Uterus (tissue), 4 donors: ENCODE results near the gene DPF3. TPM values are rescaled to one million over a fixed set of nuclear protein-coding genes. Genes with fewer than 3 reads are reported as not detected.

Experiments
- DNase-seq, 2 donors: peaks; one replicate each; pipeline ENCODE4 v3.0.0-alpha.2; 2019 to 2020
- H3K27ac ChIP-seq, 2 donors: fragments of 200-600 bp; sonication (generic); 1 replicate in 1 of 2; 2 replicates in 1 of 2; pipeline ENCODE4 v1.5.1; 2016 to 2018
- H3K27me3 ChIP-seq, 2 donors: fragments of 200-600 bp; sonication (generic); one replicate each; pipeline ENCODE4 v1.5.1; 2018 to 2019; ENCODE audit warnings: control low read depth in 1 of 2
- H3K36me3 ChIP-seq, 2 donors: fragments of 200-600 bp; sonication (generic); one replicate each; pipeline ENCODE4 v1.5.1; 2019; ENCODE audit warnings: control low read depth in 1 of 2
- H3K4me1 ChIP-seq, 2 donors: fragments of 200-600 bp; sonication (generic); one replicate each; pipeline ENCODE4 v1.5.1; 2018 to 2019; ENCODE audit warnings: control low read depth in 1 of 2
- H3K4me3 ChIP-seq, 2 donors: fragments of 200-600 bp; sonication (generic); 1 replicate in 1 of 2; 2 replicates in 1 of 2; pipeline ENCODE4 v1.5.1; 2018 to 2019; ENCODE audit warnings: mild to moderate bottlenecking in 1 of 2
- H3K9me3 ChIP-seq, 2 donors: fragments of 200-600 bp; sonication (generic); one replicate each; pipeline ENCODE4 v1.5.1; 2019; ENCODE audit warnings: control low read depth in 1 of 2
- POLR2A ChIP-seq, 2 donors: fragments of 450-650 bp; IDR thresholded peaks; one replicate each; pipeline ENCODE4 v1.6.1; 2016; ENCODE audit warnings: antibody characterized with exemption in 2 of 2, mild to moderate bottlenecking in 1 of 2, moderate library complexity in 1 of 2
- intact Hi-C: fragments of 100-400 bp; cut with DNase I; formaldehyde crosslinking; loops from one replicate; pipeline ENCODE4 v1.15.1; 2023; ENCODE audit warnings: low total_unique reads
- total RNA-seq, 4 donors: library from RNA; depleted of rRNA in 3 of 4; stranded (reverse); fragments of >200 nt in 3 of 4; gene quantifications; one replicate each; pipeline versions ENCODE4 v1.1.0 to v1.2.4, GENCODE V29; 2014 to 2023
- TF ChIP-seq, protein P1 (sequence below), 4 experiments: fragments of 200-600 bp in 2 of 4; fragments of 450-650 bp in 2 of 4; sonication (generic) in 2 of 4; IDR thresholded peaks; one replicate each; pipeline ENCODE4 v1.5.1; 2016 to 2019; ENCODE audit warnings: antibody characterized with exemption in 4 of 4, mild to moderate bottlenecking in 2 of 4, moderate library complexity in 1 of 4
- donor health status: DM: yes; HTN: yes; CAD: no.

DPF3 gene
- total RNA-seq, 4 donors from 2014 or later, result 1.6 to 2.8 TPM; not detected in 2

DNA sequence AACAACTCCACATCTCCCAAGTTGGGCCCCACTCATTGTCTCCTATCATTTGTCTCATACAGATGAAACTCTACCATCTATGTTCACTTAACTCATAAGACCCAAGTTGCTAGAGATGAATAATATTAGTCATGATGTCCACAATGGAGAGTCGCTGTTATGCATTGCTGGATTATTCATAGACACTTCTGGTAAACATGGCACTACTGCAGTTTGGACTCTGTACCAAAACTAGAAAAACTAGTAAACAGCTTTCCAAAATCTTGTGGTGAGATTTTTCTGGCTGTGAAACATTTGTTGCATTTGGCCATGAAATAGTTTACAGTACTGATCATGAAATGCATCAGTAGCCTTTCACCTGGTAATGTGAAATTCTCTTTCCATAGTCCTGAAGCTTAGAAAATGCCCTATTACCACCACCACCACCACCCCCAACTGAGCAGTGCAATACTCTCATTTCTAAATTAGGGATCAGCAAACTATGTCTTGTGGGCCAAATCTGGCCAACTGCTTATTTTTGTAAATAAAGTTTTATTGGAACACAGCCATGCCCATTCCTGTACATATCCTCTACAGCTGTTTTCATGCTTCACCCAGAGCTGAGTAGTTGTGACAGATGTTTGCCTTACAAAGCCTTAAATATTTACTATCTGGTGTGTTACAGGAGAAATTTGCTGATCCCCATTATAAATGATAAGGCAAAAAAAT, 236.5 kb downstream of the DPF3 start:
- Histone ChIP-seq H3K4me1 (no peaks in the 10 kb centered on the region), H3K9me3 (no peaks in the 10 kb centered on the region), H3K27ac (no peak overlapping the region), H3K36me3 (no peaks in the 10 kb centered on the region), H3K4me3 (no peak overlapping the region), H3K27me3 (no peaks in the 10 kb centered on the region)
- intact Hi-C loops, result no loop called here
- no peak for TF ChIP-seq POLR2A (IDR thresholded peaks at IDR 0.05)
- TF ChIP-seq, protein P1, sequence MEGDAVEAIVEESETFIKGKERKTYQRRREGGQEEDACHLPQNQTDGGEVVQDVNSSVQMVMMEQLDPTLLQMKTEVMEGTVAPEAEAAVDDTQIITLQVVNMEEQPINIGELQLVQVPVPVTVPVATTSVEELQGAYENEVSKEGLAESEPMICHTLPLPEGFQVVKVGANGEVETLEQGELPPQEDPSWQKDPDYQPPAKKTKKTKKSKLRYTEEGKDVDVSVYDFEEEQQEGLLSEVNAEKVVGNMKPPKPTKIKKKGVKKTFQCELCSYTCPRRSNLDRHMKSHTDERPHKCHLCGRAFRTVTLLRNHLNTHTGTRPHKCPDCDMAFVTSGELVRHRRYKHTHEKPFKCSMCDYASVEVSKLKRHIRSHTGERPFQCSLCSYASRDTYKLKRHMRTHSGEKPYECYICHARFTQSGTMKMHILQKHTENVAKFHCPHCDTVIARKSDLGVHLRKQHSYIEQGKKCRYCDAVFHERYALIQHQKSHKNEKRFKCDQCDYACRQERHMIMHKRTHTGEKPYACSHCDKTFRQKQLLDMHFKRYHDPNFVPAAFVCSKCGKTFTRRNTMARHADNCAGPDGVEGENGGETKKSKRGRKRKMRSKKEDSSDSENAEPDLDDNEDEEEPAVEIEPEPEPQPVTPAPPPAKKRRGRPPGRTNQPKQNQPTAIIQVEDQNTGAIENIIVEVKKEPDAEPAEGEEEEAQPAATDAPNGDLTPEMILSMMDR (IDR thresholded peaks at IDR 0.05), result no peak
- no peak for DNase-seq

DNA sequence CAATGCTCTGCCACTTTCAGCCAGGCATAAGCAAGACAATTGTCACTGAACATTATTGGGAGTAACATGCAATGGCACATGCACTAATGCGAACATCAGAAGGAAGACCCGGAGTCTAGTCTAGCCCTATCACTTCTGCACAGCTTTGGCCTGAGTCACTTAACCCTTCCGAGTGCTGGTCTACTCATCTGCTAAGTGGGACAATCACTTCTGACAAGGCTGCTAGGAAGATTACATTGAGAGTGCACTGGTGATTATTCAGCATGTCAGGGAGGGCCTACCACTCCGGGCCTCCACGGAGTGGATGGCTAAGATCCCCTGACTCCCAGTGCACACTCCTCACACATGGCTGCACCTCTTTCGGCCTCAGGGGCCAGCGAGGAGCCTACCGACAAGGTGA, 240.9 kb downstream of the DPF3 start:
- Histone ChIP-seq H3K36me3 (no peaks in the 10 kb centered on the region), H3K4me3 (no peak overlapping the region), H3K27me3 (no peaks in the 10 kb centered on the region), H3K9me3 (no peaks in the 10 kb centered on the region), H3K27ac (no peak overlapping the region), H3K4me1 (no peaks in the 10 kb centered on the region)
- no peak for TF ChIP-seq POLR2A (IDR thresholded peaks at IDR 0.05)
- TF ChIP-seq, protein P1 (IDR thresholded peaks at IDR 0.05), result no peak
- intact Hi-C loops, result no loop called here
- DNase-seq, result no peak

DNA sequence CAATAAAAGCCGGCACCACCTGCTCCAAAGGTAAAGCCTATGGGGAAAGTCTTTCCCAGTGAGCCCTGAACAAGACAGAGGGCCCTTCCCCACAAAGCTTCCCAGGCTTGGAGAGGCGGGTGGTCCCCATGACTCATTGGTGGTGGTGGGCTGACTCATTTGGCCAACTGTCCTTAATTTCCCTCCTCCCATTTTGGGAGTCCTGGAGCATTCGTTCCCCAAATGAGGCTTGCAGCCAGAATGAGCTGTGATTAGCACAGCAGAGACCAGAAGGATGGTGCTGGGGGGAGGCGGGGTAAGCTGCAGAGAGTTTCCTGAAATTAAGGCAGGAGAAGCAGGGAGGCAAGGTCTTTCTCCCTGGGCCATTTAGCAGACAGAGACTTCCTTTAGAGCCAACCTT, 241.7 kb downstream of the DPF3 start:
- intact Hi-C loops, result no loop called here
- H3K36me3 ChIP-seq, result no peaks in the 10 kb centered on the region
- no peak overlapping the region for H3K4me3 ChIP-seq
- TF ChIP-seq, protein P1 (IDR thresholded peaks at IDR 0.05), result no peak
- no peak for TF ChIP-seq POLR2A (IDR thresholded peaks at IDR 0.05)
- no peaks in the 10 kb centered on the region for H3K4me1 ChIP-seq
- no peaks in the 10 kb centered on the region for H3K27me3 ChIP-seq
- H3K9me3 ChIP-seq, result no peaks in the 10 kb centered on the region
- no peak overlapping the region for H3K27ac ChIP-seq
- no peak for DNase-seq

DNA sequence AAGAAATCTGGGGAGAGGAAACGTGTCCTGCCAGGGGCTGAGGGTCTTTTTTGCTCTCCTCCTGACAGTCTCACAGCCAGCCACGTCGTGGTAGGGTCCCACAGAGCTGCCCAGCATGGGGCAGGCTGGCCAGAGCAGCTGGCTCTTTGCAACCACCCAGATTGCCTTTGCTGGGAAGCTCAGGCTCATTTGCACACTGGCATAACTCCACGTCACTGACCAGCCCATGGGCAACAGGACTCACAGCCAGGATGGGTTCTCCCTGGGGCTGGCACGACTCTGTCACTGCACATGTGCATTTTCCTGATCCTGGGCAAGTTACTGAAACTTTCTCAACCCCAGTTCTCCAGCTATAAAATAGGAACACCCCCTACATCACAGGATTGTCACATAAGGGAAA, 242.2 kb downstream of the DPF3 start:
- Histone ChIP-seq H3K27me3 (no peaks in the 10 kb centered on the region), H3K9me3 (no peaks in the 10 kb centered on the region), H3K4me1 (no peaks in the 10 kb centered on the region), H3K27ac (no peak overlapping the region), H3K4me3 (no peak overlapping the region), H3K36me3 (no peaks in the 10 kb centered on the region)
- intact Hi-C loops, result no loop called here
- no peak for DNase-seq
- TF ChIP-seq, protein P1 (IDR thresholded peaks at IDR 0.05), result no peak
- TF ChIP-seq POLR2A (IDR thresholded peaks at IDR 0.05), result no peak

DNA sequence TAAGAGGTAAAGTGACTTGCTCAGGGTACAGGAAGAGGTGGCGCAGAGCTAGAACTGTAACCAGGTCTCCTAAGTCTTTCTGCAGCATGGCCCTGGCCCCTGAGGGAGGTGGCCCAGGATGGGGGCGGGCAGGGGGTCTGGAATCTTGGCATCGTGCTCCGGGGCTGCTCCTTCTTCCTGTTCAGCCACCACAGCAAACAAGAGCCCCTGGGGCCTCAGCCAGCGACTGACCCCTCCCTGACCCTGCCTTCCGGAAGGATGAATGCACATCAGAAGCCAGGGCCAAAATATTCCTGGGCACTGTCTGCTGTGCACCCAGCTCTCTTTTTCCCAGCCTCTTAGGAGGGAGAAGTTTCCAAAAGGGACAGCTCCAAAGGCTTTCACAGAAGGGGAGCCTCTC, 242.8 kb downstream of the DPF3 start:
- no peak overlapping the region for H3K4me3 ChIP-seq
- no peaks in the 10 kb centered on the region for H3K9me3 ChIP-seq
- DNase-seq, result no peak
- TF ChIP-seq, protein P1 (IDR thresholded peaks at IDR 0.05), result no peak
- TF ChIP-seq POLR2A (IDR thresholded peaks at IDR 0.05), result no peak
- intact Hi-C loops, result no loop called here
- no peaks in the 10 kb centered on the region for H3K4me1 ChIP-seq
- no peak overlapping the region for H3K27ac ChIP-seq
- no peaks in the 10 kb centered on the region for H3K27me3 ChIP-seq
- H3K36me3 ChIP-seq, result no peaks in the 10 kb centered on the region
